HEK293T (cell line): ENCODE measurements around the gene SEMA3C.
A peak's percentile ranks its signal among the peaks of the same experiment; 100 is the strongest.

Experiments used
- ARNT ChIP-seq: fragments of 450-650 bp; IDR thresholded peaks from 2 replicates; pipeline ENCODE4 v1.6.1; 2017; ENCODE audit warnings: mild to moderate bottlenecking
- BHLHE40 ChIP-seq: fragments of 450-650 bp; IDR thresholded peaks from 2 replicates; pipeline ENCODE4 v1.6.1; 2016; ENCODE audit warnings: mild to moderate bottlenecking, moderate library complexity, borderline replicate concordance
- CTBP1 ChIP-seq: fragments of 450-650 bp; IDR thresholded peaks from 2 replicates; pipeline ENCODE4 v1.6.1; 2016; ENCODE audit warnings: borderline replicate concordance
- ELF4 ChIP-seq: fragments of 450-650 bp; IDR thresholded peaks from 2 replicates; pipeline ENCODE4 v1.6.1; 2017; ENCODE audit warnings: antibody characterized with exemption
- FOXK2 ChIP-seq: fragments of 450-650 bp; IDR thresholded peaks from 2 replicates; pipeline ENCODE4 v1.6.1; 2016; ENCODE audit warnings: mild to moderate bottlenecking
- SP1 ChIP-seq: fragments of 450-650 bp; IDR thresholded peaks from 2 replicates; pipeline ENCODE4 v1.6.1; 2017
- TARDBP ChIP-seq: fragments of 450-650 bp; IDR thresholded peaks from 2 replicates; pipeline ENCODE4 v1.6.1; 2016
- ZNF384 ChIP-seq: fragments of 450-650 bp; IDR thresholded peaks from 2 replicates; pipeline ENCODE4 v1.6.1; 2016

GRCh38 chr7:80848841-80849240, 70.0 kb downstream of the SEMA3C start:
- TF ChIP-seq TARDBP (no peak), BHLHE40 (no peak), FOXK2 (no peak), ARNT (no peak), SP1 (no peak), ELF4 (no peak), CTBP1 (peak; percentile 79; the same call in 1 of the 2 replicates), ZNF384 (no peak)
